K562 treated with DMSO at 1 percent for 12 hours (cell line): Measurements from ENCODE around the gene KIF9. TPM values are rescaled to one million over a fixed set of nuclear protein-coding genes. Genes with fewer than 3 reads are reported as not detected.

Experiments used
- total RNA-seq: library from RNA; unstranded; fragments of 300-600 nt; gene quantifications from 2 replicates; pipeline ENCODE4 v1.2.3, GENCODE V29; 2022; ENCODE audit not compliant: insufficient read depth

Gene KIF9
- 5.9 and 11.4 TPM in 2 replicates for total RNA-seq

GRCh38 chr3:47282424-47283192, at the start of gene KIF9, which contains the start of gene KLHL18:
TSS of gene KIF9 (minus strand) at chr3:47282799. CDS start at chr3:47277374, 5,425 bp downstream.
TSS of gene KLHL18 (plus strand) at chr3:47282944. CDS start at chr3:47282966, 22 bp downstream.

Other genes starting within 250 kb of the KIF9 start
- 5.3 and 30.9 TPM in 2 replicates for gene SETD2, start 118.7 kb downstream of the KIF9 start, total RNA-seq
- gene KLHL18, start 145 bp upstream of the KIF9 start, total RNA-seq = 27.7 and 29.6 TPM in 2 replicates
- gene PTPN23, start 98.2 kb upstream of the KIF9 start, total RNA-seq = 13.7 and 46.3 TPM in 2 replicates
- 64.4 and 95.7 TPM in 2 replicates for gene SCAP, start 193.1 kb upstream of the KIF9 start, total RNA-seq
- 60.7 and 63.8 TPM in 2 replicates for gene ELP6, start 230.9 kb upstream of the KIF9 start, total RNA-seq